Activated CD4-positive, CD25-positive, alpha-beta regulatory T cell treated with anti-CD3 and anti-CD28 coated beads, Interleukin-2, amount 50 U/mL, for 24 hours (primary cell): Measurements from ENCODE around the gene ZBTB7B.

Source experiments
- ATAC-seq, 2 donors: fragments of 150-1000 bp; cut with Tn5 transposase; one replicate each; pipeline ENCODE4 v1.10.0; 2021; ENCODE audit warnings: mild to moderate bottlenecking in 1 of 2, moderate library complexity in 1 of 2

The ZBTB7B gene

DNA sequence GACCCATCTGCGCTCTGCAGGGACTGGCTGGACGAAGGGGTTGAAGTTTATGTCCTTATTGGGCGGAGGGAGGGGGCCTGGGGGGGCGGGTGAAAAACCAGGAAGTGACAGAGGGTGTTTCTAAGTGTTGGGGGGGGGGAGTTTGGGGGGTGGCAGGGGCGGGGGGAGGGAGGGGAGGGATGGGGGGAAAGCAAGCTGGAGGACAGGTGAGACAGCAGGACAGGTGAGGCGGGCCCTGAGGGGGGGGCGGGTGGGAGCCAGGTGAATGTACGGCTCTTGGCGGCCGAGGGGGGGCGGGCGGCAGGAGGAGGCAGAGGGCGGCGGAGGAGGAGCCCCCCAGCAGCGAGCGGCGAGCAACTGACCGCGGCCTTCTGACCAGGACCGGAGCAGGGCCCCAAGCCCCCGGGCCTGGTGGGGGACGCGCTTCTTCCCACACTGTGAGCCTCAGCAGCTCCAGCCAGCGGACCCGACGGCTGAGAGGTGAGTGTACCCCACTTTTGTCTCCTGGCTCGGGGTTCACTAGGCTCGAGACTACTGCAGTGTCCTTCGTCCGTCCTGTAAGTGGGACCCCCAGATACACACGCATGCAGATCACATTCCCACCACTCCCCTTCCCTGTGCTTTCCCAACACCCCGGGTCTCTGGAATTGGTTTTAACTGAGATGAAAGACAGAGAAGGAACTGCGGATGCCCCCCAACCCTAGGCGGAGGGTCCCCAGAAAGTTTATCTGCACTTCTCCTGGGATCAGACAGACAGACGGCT lies at the start of gene ZBTB7B:
Gene ZBTB7B, plus strand, starts transcription at position 339 of the 763 bp plus-strand sequence. CDS start 11,859 bp downstream, outside the sequence.
- ATAC-seq = peak in 1 of 2 donors; percentile 1

- no peak for ATAC-seq
Observed at GRCh38 chr1:154953611-154954038, 49.0 kb upstream of the ZBTB7B start.

GRCh38 chr1:154954541-154954940 lies 48.1 kb upstream of the ZBTB7B start:
- ATAC-seq = no peak

DNA sequence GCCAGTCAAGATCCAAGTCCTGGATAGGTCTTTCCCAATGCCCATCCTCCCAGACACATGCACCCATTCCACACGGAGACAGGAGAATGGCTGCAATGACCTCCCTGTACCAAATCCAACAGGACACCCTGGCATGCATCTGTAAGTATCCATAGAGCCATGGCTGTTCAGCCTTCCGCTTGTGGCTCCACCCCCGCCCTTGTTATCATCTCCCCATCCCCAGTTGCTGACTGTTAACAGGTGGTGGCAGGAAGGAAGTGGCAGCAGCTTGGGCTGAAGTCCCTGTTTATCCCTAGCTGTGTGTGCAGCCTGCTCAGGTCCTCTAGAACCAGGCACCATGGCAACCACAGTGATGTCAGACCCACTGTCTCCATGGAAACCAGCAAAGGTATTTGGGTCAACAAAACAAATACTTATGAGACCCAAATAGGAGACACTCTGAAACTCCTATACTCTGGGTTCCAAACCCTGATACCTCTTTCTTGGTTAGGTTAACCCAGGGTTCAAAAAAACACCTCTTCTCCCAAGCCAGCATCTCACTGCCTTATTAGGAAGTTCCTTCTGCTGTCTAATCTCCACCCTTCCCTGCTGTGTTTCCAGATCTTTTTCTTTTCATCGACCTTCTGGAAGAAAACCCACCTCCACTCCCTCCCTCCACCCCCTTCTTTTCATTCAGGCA lies 47.4 kb upstream of the ZBTB7B start:
- peak; percentile 82 for ATAC-seq

- peak; percentile 61 to 68 for ATAC-seq
Observed at GRCh38 chr1:154955718-154956543, 46.7 kb upstream of the ZBTB7B start, which contains the start of gene PBXIP1. Gene PBXIP1 (minus strand): TSS chr1:154956099. CDS start chr1:154953721, 2,378 bp downstream.

DNA sequence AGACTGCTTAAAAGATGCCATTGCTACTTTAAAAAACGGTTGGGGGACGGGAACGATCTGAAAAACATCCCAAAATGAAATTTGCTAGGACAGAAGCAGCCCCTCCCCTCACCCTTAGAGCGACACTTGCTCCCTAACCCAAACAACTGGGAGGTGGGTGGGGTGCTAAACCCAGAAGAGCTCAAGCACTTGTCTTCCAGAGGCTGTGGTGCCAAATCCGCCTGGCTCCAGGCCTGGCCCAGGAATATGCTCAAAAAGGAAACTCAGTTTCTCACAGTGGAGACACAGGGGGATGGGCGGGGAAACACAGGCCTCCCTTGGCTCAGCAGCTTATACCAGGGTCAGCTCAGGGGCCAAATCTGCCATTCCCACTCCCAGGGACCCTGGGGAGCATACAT lies 46.1 kb upstream of the ZBTB7B start:
- ATAC-seq = no peak

DNA sequence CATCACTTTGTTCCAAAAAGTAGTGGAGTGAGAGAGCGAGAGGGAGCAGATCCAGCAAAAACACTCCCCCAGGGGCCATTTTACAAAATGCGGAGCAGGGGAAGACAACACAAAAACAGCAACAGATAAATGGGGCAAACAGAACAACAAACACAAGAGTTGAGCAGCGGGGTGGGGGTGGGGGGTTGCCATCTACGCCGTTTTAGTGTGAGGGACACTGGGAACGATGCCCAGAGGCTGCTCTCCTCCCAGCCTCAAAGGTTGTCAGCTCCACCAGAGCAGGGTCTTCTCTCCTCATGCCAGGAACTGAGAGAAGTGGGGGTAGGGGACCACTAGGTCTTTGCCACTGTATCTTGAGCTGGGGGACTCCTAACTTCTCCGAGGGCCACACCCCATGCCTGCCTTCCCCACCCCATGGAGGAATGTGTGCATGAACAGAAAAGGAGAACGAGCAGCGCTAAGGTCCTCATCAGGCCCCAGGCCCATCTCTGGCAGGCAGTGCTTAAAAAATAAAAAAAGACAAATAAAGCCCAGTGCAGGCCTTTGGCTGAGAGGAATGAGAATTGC lies 45.4 kb upstream of the ZBTB7B start:
- no peak for ATAC-seq

- ATAC-seq = no peak
Observed at GRCh38 chr1:154958036-154958435, 44.6 kb upstream of the ZBTB7B start.

DNA sequence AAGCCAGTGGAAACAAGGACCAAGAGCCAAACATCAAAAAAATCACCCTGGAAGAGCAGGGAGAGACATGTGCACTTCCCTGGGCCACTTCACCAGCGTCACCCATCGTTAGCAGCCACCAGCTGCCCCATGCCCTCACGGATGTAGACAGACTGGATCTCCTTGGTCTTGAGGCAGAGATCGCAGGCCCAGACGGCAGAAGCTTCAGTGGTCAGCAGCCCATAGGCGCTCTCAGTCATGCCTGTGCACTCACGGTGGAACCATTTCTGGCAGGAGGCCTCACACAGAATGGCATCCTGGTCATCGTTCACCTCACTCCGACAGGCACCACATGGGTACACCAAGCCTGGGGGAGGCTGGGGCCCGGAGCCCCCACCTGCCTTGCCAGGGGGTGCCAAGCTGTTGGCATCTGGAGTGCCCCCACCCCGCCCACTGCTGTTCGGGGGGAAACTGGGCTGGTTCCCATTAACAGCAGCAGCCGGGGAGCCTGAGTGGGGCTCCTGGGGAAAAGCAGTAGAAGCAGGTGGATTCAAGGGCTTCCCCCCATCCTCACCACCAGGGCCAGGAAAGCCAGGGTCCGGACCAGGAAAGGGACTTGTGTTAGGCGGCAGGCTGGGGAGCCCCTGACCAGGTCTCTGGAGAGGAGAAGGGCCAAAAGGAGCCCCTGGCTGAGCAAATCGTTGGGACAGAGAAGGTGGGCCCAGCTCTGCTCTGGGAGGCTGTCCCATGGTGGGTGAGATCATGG lies 43.7 kb upstream of the ZBTB7B start:
- no peak for ATAC-seq

DNA sequence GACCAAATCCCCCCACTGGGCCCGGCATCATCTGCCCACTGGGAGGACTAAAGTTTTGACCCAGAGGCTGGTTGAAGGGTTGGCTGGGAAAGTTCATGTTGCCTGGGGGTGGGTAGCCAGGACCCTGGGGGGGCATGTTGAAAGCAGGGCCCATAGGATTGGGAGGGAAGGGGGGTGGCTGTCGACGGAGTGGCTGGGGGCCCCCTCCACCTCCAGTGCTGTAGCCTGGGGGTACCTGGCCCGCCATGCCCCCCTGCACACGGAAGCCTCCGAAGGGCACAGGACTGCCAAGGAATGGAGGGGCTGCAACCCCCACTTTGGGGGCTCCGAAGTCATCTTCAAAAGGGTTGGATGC lies 43.2 kb upstream of the ZBTB7B start:
- ATAC-seq = no peak

- no peak for ATAC-seq
Observed at GRCh38 chr1:154960446-154961136, 42.0 kb upstream of the ZBTB7B start.

GRCh38 chr1:154961207-154962155 lies 41.1 kb upstream of the ZBTB7B start, which contains the start of gene PYGO2:
Gene PYGO2 (minus strand): TSS chr1:154961782. CDS start chr1:154961576, 206 bp downstream.
- ATAC-seq = peak; percentile 86 to 88

DNA sequence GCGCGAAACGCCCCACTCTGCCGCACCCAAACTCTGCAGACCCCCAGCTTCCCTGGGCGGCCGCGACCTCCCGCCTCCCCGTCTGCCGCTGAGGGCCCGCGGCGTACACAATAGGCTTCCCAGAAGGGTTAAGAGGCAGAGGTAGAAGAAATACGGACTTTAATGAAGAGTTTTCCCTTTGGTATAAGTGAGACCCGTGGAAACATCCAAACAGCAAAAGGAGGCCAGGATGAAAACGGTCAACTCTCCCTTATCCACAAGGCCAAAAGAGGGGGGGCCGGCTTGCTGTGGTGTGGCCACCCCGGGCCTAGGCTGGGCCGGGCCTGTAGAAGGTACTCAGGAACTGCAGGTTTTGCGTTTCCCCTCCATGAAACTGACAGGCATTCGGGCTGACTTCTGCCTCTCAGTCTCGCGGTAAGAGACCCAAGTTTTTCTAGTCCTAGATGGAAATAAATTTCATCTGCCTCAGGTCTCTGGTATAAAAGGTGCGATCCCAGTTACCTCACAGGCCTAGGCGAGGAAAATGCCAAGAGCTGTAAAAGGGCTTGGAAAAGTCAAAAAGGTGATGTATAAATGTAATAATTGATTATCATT lies 40.3 kb upstream of the ZBTB7B start:
- ATAC-seq = peak; percentile 3

DNA sequence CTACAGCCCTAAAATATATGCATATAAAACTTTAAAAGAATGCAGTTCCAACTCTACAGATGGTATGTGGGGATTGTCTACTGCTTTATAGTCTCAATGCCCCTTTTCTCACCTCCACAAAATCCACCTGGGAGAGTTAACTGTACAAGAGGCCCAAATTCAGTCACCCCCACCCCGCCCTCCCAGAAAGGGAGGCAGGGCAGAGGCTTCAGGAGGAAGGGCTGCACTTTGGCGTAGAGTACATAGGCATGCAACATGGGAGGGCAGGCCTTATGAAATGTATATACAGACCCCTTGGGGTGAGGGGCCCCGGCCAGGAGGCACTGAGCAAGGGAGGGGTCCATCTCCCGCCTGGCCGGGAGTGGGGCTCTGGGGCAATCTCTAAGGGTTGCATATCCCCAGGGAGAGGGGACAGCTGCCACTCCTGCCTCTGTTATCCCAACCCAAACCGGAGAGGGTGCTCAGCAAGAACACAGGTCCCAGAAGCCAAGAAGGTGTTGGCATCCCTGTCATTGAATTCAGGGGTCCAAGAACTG lies 39.7 kb upstream of the ZBTB7B start:
- no peak for ATAC-seq

GRCh38 chr1:154963643-154964042 lies 39.0 kb upstream of the ZBTB7B start:
- ATAC-seq = no peak

GRCh38 chr1:154964359-154964758 lies 38.2 kb upstream of the ZBTB7B start:
- no peak for ATAC-seq

- no peak for ATAC-seq
Observed at GRCh38 chr1:154966111-154966510, 36.5 kb upstream of the ZBTB7B start.

- ATAC-seq = no peak
Observed at GRCh38 chr1:154967331-154967950, 35.2 kb upstream of the ZBTB7B start.

DNA sequence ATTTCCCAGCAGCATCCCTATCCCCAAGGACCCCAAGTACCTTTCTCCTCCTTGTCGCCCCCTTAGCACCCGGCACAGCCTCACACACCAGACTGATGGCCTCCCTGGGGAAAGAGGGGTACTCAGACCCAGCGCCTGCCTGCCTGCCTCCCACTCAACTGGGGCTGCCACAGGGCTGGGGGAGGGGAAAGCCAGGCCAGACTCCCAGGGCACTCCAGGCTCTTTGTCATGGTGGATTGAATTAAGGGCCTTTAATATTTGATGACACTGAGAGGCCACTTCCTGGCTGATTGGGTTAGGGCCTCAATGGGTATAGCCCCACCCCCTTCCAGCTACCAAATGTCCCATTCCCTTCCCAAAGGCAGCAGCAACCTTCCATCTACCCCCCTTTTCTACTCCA lies 33.9 kb upstream of the ZBTB7B start:
- ATAC-seq = no peak
